D341Med (cell line): ENCODE data around the gene ATRN.

ENCODE experiments used
- DNase-seq: peaks from one replicate; pipeline ENCODE4 v3.0.0; 2012; ENCODE audit warnings: low spot score

ATRN gene

DNA sequence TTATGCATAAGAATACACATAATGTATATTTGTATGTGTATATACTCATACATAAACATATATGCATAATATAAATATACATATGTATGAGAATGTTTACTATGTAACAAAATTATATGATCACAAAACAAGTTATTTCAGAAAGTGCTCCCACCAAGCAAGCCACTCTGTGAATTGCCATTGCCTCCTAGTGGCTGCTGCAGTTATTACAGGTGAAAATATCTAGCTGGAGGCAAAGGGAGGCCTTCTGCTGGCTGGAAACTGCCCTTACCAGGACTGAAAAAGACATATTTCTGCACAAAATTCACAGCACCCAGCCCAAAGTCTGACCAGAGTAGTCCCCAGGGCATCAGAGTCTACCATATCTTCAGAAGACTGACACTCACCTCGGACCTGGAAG lies 225.4 kb downstream of the ATRN start:
- DNase-seq = no peak

DNA sequence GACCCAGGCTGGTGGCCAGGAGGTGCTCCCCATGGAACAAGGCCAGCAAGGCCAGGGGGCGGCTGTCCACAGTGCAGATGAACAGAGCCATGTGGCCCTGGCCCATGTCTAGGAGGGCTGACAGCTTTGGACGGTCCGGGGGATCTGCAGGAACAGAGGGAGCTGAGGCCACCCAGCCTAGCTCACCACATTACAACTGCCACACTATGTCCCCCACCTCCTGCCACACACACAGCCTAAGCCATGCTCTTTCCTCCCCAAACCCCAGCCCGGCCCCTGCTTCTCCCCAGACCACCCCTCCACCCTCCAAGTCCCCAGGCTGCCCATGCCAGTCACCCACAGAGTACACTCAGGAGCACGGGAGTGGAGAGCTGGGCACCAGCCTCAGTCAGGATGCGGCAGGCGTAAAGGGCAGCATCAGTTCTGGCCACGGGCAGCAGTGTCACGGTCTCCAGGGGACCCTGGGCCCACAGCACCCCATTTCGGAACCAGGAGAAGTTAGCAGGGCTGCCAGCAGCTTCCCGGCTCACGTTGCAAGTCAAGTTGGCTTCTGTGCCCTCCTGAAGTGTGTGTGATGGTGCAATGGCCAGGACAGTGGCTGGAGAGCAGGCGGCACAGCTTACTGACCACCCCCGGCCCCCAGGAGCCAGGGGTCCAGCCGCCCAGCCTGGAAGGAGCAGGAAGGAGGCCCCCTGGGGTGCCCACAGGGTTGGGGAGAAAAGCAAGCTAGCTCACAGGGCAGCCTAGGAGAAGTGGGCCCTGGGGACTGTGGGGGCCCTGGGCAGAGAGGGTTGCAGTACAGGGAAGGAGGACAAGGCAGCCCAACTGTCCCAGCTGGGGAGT lies 226.1 kb downstream of the ATRN start:
- no peak for DNase-seq

DNA sequence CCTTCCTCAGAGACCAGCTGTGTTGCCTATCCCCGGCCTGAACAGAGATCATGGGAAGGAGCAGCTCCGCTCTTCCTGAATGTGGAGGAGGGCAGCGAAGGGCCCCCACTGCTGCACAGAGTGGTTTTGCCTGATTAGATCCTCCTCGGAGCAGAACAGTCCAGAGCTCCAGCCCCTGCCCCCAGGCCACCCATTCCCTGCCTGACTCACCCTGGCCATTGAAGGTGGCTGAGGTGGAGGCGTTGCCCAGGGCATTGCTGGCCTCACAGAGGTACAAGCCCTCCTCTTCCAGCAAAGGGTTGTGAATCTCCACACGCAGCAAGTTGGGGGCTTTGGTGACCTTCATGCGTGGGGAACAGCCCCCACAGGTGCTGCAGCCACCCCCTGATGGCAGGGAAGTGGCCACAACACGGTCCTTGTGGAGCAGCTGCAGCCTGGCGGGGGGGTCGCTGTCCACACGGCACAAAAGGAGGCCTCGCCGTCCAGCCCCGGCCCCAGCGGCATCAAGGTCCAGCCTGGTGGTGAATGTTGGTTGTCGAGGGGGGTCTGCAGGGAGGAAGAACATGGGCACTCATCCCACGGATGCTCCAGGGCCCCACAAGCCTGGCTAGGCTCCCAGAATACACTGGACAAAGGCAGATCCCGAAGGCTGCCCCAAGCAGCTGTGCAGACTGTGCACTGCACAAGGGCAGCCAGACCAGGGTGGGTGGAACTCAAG lies 226.9 kb downstream of the ATRN start:
- DNase-seq = no peak

DNA sequence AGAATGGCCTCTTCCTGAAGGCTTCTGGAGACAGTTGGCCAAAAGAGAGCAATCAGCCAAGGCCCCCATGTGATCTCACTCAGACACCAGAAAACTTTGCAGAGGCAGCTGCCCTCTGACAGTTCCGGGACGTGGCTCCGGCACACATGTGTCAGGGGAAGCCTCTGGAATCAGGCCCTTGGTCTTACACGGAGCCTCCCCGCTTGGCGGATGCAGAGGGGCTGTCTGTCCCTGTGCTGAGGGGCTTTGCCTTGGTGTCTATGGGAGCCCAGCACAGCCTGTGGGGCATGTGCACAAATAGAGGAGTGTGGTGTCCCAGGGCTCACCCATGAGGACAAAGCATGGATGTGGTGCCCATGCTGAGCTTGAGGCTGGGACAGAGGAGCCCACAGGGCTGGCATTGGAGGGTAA lies 227.8 kb downstream of the ATRN start:
- no peak for DNase-seq

DNA sequence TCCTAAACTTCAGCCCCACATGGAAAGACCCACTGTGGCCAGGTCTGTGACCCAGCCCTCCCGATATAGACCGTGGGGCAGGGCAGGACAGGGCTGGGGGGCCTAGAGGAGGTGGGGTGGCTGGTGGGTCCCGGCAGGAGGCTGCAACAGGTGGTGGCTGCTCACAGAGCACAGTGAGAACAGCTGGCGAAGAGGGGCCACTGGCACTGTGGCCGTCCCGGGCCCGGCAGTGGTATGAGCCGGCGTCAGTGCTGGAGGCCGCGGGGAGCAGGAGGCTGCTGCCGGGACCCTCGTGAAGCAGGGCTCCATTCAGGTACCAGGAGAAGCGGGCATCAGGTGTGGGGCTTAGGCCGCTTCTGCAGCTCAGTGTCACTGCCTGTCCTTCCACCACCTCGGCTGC lies 228.2 kb downstream of the ATRN start:
- no peak for DNase-seq
